Stimulated activated CD8-positive, alpha-beta memory T cell treated with anti-CD3 and anti-CD28 coated beads, Interleukin-4, amount 100 ng/mL, for 48 hours (primary cell): Measurements from ENCODE around the gene RCOR2.
A peak's percentile ranks its signal among the peaks of the same experiment; 100 is the strongest.

ENCODE experiments used
- DNase-seq: peaks from one replicate; pipeline ENCODE4 v3.0.0-alpha.2; 2020

Gene RCOR2

GRCh38 chr11:63906585-63906984, 10.4 kb downstream of the RCOR2 start:
- DNase-seq = peak; percentile 71

GRCh38 chr11:63906087-63906486, 10.9 kb downstream of the RCOR2 start:
- no peak for DNase-seq

GRCh38 chr11:63905179-63905578, 11.8 kb downstream of the RCOR2 start:
- no peak for DNase-seq

GRCh38 chr11:63904743-63905142, 12.2 kb downstream of the RCOR2 start:
- no peak for DNase-seq

GRCh38 chr11:63903884-63904283, 13.1 kb downstream of the RCOR2 start:
- DNase-seq = no peak

GRCh38 chr11:63901660-63902059, 15.3 kb downstream of the RCOR2 start:
- no peak for DNase-seq

- DNase-seq = no peak
These were observed 19.4 kb downstream of the RCOR2 start for GRCh38 chr11:63897459-63898146.

- no peak for DNase-seq
These were observed 20.9 kb downstream of the RCOR2 start for GRCh38 chr11:63896071-63896470.

GRCh38 chr11:63893355-63893754, 23.6 kb downstream of the RCOR2 start:
- no peak for DNase-seq

- DNase-seq = no peak
These were observed 24.7 kb downstream of the RCOR2 start for GRCh38 chr11:63892228-63892627.

GRCh38 chr11:63890368-63890767, 26.6 kb downstream of the RCOR2 start:
- DNase-seq = no peak

GRCh38 chr11:63889344-63889743, 27.6 kb downstream of the RCOR2 start:
- DNase-seq = no peak

- DNase-seq = peak; percentile 75
These were observed 28.5 kb downstream of the RCOR2 start for GRCh38 chr11:63888170-63889086.

GRCh38 chr11:63887386-63887999, 29.5 kb downstream of the RCOR2 start:
- no peak for DNase-seq

GRCh38 chr11:63884196-63884932, 32.6 kb downstream of the RCOR2 start:
- no peak for DNase-seq

- no peak for DNase-seq
These were observed 33.2 kb downstream of the RCOR2 start for GRCh38 chr11:63883791-63884190.

GRCh38 chr11:63882555-63883242, 34.3 kb downstream of the RCOR2 start:
- no peak for DNase-seq

- DNase-seq = no peak
These were observed 36.6 kb downstream of the RCOR2 start for GRCh38 chr11:63880403-63880790.

- DNase-seq = no peak
These were observed 37.2 kb downstream of the RCOR2 start for GRCh38 chr11:63879598-63880402.

- no peak for DNase-seq
These were observed 39.2 kb downstream of the RCOR2 start for GRCh38 chr11:63877658-63878241.

- no peak for DNase-seq
These were observed 40.3 kb downstream of the RCOR2 start for GRCh38 chr11:63876616-63877015.
